Activated CD8-positive, alpha-beta memory T cell treated with anti-CD3 and anti-CD28 coated beads, Interleukin-2, amount 50 U/mL, for 1 hour (primary cell): ENCODE measurements around the gene EVI5L.
"Not testable (repeated sequence)": the region's sequence is repeated elsewhere in the genome, so short reads cannot be mapped to it uniquely, and the experiment has no call there.

Experiments
- DNase-seq: peaks from one replicate; pipeline ENCODE4 v3.0.0-alpha.2; 2020; ENCODE audit errors: extremely low read depth

EVI5L gene

GRCh38 chr19:7845390-7846154, 15.6 kb downstream of the EVI5L start:
- DNase-seq: no peak

GRCh38 chr19:7846155-7846646, 16.2 kb downstream of the EVI5L start:
- DNase-seq: no peak

- DNase-seq: no peak
These were observed 17.6 kb downstream of the EVI5L start for GRCh38 chr19:7847664-7848063.

GRCh38 chr19:7848779-7849457, 18.9 kb downstream of the EVI5L start:
- no peak for DNase-seq

- no peak for DNase-seq
These were observed 19.6 kb downstream of the EVI5L start for GRCh38 chr19:7849631-7849999.

- DNase-seq: no peak
These were observed 20.2 kb downstream of the EVI5L start for GRCh38 chr19:7850000-7850813.

- DNase-seq: no peak
These were observed 21.1 kb downstream of the EVI5L start for GRCh38 chr19:7850945-7851622.

GRCh38 chr19:7851623-7852500, 21.8 kb downstream of the EVI5L start:
- DNase-seq: no peak

GRCh38 chr19:7852851-7853769, 23.1 kb downstream of the EVI5L start:
- DNase-seq: no peak

- DNase-seq: no peak
These were observed 23.7 kb downstream of the EVI5L start for GRCh38 chr19:7853770-7854128.

GRCh38 chr19:7855426-7856108, 25.5 kb downstream of the EVI5L start:
- no peak for DNase-seq

- DNase-seq: no peak
These were observed 26.1 kb downstream of the EVI5L start for GRCh38 chr19:7856109-7856591.

- no peak for DNase-seq
These were observed 27.0 kb downstream of the EVI5L start for GRCh38 chr19:7856679-7857663.

GRCh38 chr19:7857727-7858108, 27.7 kb downstream of the EVI5L start:
- no peak for DNase-seq

GRCh38 chr19:7858109-7858770, 28.2 kb downstream of the EVI5L start:
- no peak for DNase-seq

GRCh38 chr19:7859087-7859486, 29.1 kb downstream of the EVI5L start:
- not testable (repeated sequence) for DNase-seq
